Aorta (tissue), 5 donors: Measurements from ENCODE around the gene ROBO1. TPM values are rescaled to one million over a fixed set of nuclear protein-coding genes. Genes with fewer than 3 reads are reported as not detected.

Experiments used
- ATAC-seq: fragments of 200-7000 bp; cut with Tn5 transposase; one replicate; pipeline ENCODE4 v1.9.1; 2022; ENCODE audit warnings: moderate library complexity; ENCODE audit not compliant: low FRiP score
- DNase-seq, 2 donors: peaks; one replicate each; pipeline ENCODE4 v3.0.0-alpha.2; 2020
- H3K27ac ChIP-seq, 2 donors: one replicate each; pipeline ENCODE4 v1.5.1; 2013; ENCODE audit warnings: low read length in 2 of 2, mild to moderate bottlenecking in 2 of 2, moderate library complexity in 2 of 2, control low read depth in 1 of 2, inconsistent platforms in 1 of 2, low read depth in 1 of 2
- H3K27me3 ChIP-seq, 2 donors: one replicate each; pipeline ENCODE4 v1.6.1; 2013; ENCODE audit warnings: control low read depth in 1 of 2, low read length in 1 of 2, mild to moderate bottlenecking in 1 of 2, moderate library complexity in 1 of 2; ENCODE audit not compliant: insufficient read depth in 2 of 2, control insufficient read depth in 1 of 2
- H3K36me3 ChIP-seq, 2 donors: one replicate each; pipeline ENCODE4 v1.6.1; 2013; ENCODE audit warnings: control low read depth in 1 of 2, low read length in 1 of 2, mild to moderate bottlenecking in 1 of 2; ENCODE audit not compliant: insufficient read depth in 2 of 2, control insufficient read depth in 1 of 2
- H3K4me1 ChIP-seq, 2 donors: one replicate each; pipeline ENCODE4 v1.6.1; 2013; ENCODE audit warnings: low read length in 2 of 2, control low read depth in 1 of 2, mild to moderate bottlenecking in 1 of 2, moderate library complexity in 1 of 2; ENCODE audit not compliant: insufficient read depth in 2 of 2, control insufficient read depth in 1 of 2
- H3K4me3 ChIP-seq, 2 donors: one replicate each; pipeline ENCODE4 v1.5.1; 2013; ENCODE audit warnings: low read length in 2 of 2, control low read depth in 1 of 2, mild to moderate bottlenecking in 1 of 2
- H3K9me3 ChIP-seq: one replicate; pipeline ENCODE4 v1.6.1; 2013; ENCODE audit warnings: mild to moderate bottlenecking, low read length; ENCODE audit not compliant: control insufficient read depth
- WGBS, 2 donors: extraction: QIAGEN DNeasy Blood & Tissue Kit; methylation state at CpG; one replicate each; pipeline ENCODE4 v1.1.7; 2013; 5-methylcytosine and 5-hydroxymethylcytosine counted together
- intact Hi-C, 2 donors: fragments of 100-400 bp; cut with DNase I; formaldehyde crosslinking; loops; one replicate each; pipeline versions ENCODE4 v1.14.2 to v1.15.0; 2022
- polyA plus RNA-seq, 2 donors: library from polyadenylated mRNA; stranded (reverse); fragments of 200-250 nt; gene quantifications; one replicate each; pipeline ENCODE4 v1.2.3, GENCODE V29; 2013
- total RNA-seq, 2 donors: library from RNA; stranded (reverse); fragmentation: NEBNext Ultra II Directional; extraction: Animal tissue kit (Norgen Biotek cat#: 25700); gene quantifications; one replicate each; pipeline ENCODE4 v1.2.1, GENCODE V29; 2021
- donor health status: healthy with polysubstance abuse.
- donor health status: Bipolar disorder and iron deficiency.
- donor health status: DM: no; HTN: no; CAD: no.
- donor health status: DM: no; HTN: no; CAD: no.
- donor health status: DM: yes; HTN: yes; CAD: no.

Gene ROBO1
- total and polyA plus RNA-seq, 4 donors: 2.1 to 33.1 (median 16.6) TPM

GRCh38 chr3:79204351-79204750, 563.4 kb downstream of the ROBO1 start:
- Histone ChIP-seq H3K27me3 (no peaks in the 10 kb centered on the region), H3K36me3 (no peaks in the 10 kb centered on the region), H3K4me1 (no peaks in the 10 kb centered on the region), H3K27ac (no peak overlapping the region), H3K9me3 (no peaks in the 10 kb centered on the region), H3K4me3 (no peak overlapping the region)
- DNase-seq (no peak), ATAC-seq (no peak)
- WGBS, 2 donors: 83 to 86% methylated on average over 3 of the region's 3 CpGs
- intact Hi-C loops: no loop called here

DNA sequence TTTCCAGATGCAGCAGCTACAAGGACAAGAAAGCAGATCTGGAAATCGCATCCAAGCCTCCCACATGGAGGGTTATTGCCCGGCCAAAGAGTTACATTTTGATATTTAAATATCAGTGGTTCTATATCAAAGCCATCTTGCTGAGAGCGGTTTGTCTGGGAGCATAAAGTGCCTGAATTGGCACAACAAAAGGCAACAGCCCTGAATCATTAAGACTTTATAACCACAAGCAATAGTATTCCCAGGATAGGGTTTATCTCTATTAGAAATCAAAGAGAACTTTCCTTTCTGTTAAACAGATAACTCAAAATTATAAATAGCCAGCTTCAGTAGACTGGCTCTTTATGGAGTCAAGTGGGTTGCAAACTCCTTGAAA, 564.7 kb downstream of the ROBO1 start:
- no peak for ATAC-seq
- WGBS, 2 donors: 17 to 22% methylated on average over 3 of the region's 3 CpGs
- no peak overlapping the region for H3K4me3 ChIP-seq
- H3K4me1 ChIP-seq: no peaks in the 10 kb centered on the region
- DNase-seq: no peak
- intact Hi-C loops: no loop called here
- no peaks in the 10 kb centered on the region for H3K9me3 ChIP-seq
- no peaks in the 10 kb centered on the region for H3K27me3 ChIP-seq
- H3K27ac ChIP-seq: no peak overlapping the region
- H3K36me3 ChIP-seq: no peaks in the 10 kb centered on the region

DNA sequence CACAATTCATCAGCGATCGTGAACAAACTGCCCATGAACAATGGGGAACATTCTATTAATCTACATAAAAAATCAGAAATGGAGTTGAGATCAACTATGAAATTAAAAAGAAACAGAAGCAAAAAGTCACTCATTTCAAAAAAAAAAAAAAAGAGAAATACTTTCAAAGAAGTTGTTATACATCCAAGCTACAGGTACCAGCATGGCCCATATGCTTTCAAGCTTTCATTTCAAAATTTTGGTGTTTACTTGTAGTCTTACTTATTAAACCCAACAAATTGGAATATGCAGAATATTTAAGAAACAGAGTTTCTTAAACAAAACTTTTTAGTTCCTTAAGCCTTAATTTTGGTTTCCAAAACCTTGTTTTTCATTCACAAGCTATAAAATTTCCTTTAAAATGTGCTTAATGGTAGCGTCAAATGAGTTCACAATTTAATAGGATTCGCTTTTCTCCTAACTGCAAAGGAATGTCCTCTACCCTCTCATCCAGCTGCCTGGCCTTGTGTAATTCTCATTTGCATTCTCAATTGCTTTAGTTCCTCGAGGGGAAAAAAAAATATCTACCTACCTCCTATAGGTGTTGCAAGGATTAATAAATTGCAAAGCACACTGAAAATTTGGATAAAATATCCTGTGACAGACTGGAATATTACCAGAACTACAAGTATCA, 565.2 kb downstream of the ROBO1 start:
- WGBS, 2 donors: 80 to 81% methylated on average over 5 of the region's 5 CpGs

GRCh38 chr3:79200456-79200855, 567.3 kb downstream of the ROBO1 start:
- H3K36me3 ChIP-seq: no peaks in the 10 kb centered on the region
- no peaks in the 10 kb centered on the region for H3K4me1 ChIP-seq
- H3K4me3 ChIP-seq: no peak overlapping the region
- no peaks in the 10 kb centered on the region for H3K9me3 ChIP-seq
- WGBS, 2 donors: 10% methylated on average over 1 of the region's 1 CpG
- H3K27ac ChIP-seq: no peak overlapping the region
- no peak for ATAC-seq
- intact Hi-C loops: no loop called here
- no peak for DNase-seq
- H3K27me3 ChIP-seq: no peaks in the 10 kb centered on the region

More for the DNA sequence above, 565.2 kb downstream of the ROBO1 start:
- Histone ChIP-seq H3K4me3 (no peak overlapping the region), H3K4me1 (no peaks in the 10 kb centered on the region), H3K36me3 (no peaks in the 10 kb centered on the region), H3K27me3 (no peaks in the 10 kb centered on the region), H3K27ac (no peak overlapping the region), H3K9me3 (no peaks in the 10 kb centered on the region)
- DNase-seq (no peak), ATAC-seq (no peak)
- intact Hi-C loops: no loop called here

GRCh38 chr3:79199966-79200365, 567.8 kb downstream of the ROBO1 start:
- DNase-seq: no peak
- Histone ChIP-seq H3K4me3 (no peak overlapping the region), H3K36me3 (no peaks in the 10 kb centered on the region), H3K4me1 (no peaks in the 10 kb centered on the region), H3K9me3 (no peaks in the 10 kb centered on the region), H3K27me3 (no peaks in the 10 kb centered on the region), H3K27ac (no peak overlapping the region)
- ATAC-seq: no peak
- intact Hi-C loops: no loop called here
- WGBS, 2 donors: 69 to 70% methylated on average over 1 of the region's 1 CpG

GRCh38 chr3:79187426-79187825, 580.4 kb downstream of the ROBO1 start:
- no peaks in the 10 kb centered on the region for H3K4me1 ChIP-seq
- no peaks in the 10 kb centered on the region for H3K36me3 ChIP-seq
- intact Hi-C loops: no loop called here
- ATAC-seq: no peak
- DNase-seq: no peak
- no peaks in the 10 kb centered on the region for H3K27me3 ChIP-seq
- H3K9me3 ChIP-seq: no peaks in the 10 kb centered on the region
- no peak overlapping the region for H3K4me3 ChIP-seq
- no peak overlapping the region for H3K27ac ChIP-seq
- 46 to 64% methylated on average over 5 of the region's 5 CpGs for WGBS, 2 donors

- ATAC-seq: no peak
- 32 to 43% methylated on average over 3 of the region's 3 CpGs for WGBS, 2 donors
- intact Hi-C loops: no loop called here
- H3K4me3 ChIP-seq: no peak overlapping the region
- no peak overlapping the region for H3K27ac ChIP-seq
- no peaks in the 10 kb centered on the region for H3K4me1 ChIP-seq
- DNase-seq: no peak
- H3K36me3 ChIP-seq: no peaks in the 10 kb centered on the region
- H3K9me3 ChIP-seq: no peaks in the 10 kb centered on the region
- H3K27me3 ChIP-seq: no peaks in the 10 kb centered on the region
Observed at GRCh38 chr3:79184251-79184650, 583.5 kb downstream of the ROBO1 start.

- DNase-seq: no peak
Observed at GRCh38 chr3:79183496-79183895, 584.3 kb downstream of the ROBO1 start.

DNA sequence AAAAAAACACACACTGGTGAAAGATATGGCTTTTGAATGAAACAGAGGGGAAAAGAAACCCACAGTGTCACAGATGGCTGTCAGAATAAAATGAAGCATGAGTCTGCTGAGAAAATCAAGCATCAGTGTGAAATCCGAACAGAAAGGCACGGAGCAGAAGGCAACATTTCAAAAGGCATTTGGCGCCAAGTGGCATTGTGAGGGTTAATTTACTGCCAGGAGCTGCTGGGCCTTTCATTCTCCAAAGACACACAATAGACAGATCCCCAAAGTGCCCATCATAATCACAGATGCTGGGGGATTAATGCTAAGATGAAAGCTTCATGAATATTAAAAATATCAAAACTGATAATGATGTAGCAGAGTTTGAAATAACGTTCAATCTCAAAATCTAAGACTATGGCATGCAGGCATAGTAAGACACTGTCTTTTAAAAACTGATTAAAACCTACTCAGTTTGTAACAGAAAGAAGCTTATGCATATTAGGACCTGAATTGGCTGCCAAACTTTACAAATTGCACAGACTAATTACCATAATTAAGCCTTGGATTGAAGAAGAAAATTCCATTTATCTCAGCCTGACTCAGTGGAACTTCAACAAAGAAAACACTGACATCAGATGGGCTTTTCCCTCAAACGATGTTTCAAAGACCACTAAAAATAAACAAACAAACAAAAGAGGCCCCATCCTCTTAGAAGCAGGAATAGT, 589.2 kb downstream of the ROBO1 start:
- DNase-seq: no peak
- H3K36me3 ChIP-seq: no peaks in the 10 kb centered on the region
- H3K4me3 ChIP-seq: no peak overlapping the region
- no peaks in the 10 kb centered on the region for H3K27me3 ChIP-seq
- ATAC-seq: no peak
- H3K27ac ChIP-seq: no peak overlapping the region
- 57 to 66% methylated on average over 5 of the region's 5 CpGs for WGBS, 2 donors
- H3K9me3 ChIP-seq: no peaks in the 10 kb centered on the region
- H3K4me1 ChIP-seq: no peaks in the 10 kb centered on the region
- intact Hi-C loops: no loop called here

More at GRCh38 chr3:79183496-79183895, 584.3 kb downstream of the ROBO1 start:
- Histone ChIP-seq H3K9me3 (no peaks in the 10 kb centered on the region), H3K27ac (no peak overlapping the region), H3K27me3 (no peaks in the 10 kb centered on the region), H3K4me3 (no peak overlapping the region), H3K36me3 (no peaks in the 10 kb centered on the region), H3K4me1 (no peaks in the 10 kb centered on the region)
- ATAC-seq: no peak
- intact Hi-C loops: no loop called here
- 36 to 71% methylated on average over 1 of the region's 1 CpG for WGBS, 2 donors
